ENCODE data around the gene CCDC91.

DNA sequence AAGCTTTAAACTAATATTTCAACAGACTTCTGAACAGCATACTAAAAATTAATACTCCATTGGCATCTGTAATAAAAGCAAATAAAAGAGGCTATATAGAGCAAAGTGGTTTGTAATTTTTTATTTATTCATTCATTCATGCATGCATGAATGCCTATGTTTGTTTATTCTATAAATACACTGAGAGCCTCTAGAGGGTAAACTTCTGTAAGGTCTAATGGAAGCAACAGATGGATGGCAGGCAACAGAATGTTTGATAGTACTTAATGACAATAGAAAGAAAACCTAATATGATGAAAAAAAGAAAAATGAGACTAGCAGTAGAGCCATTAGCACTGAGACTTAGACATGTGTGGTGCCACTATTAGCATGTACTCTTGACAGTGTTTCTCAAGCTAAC is 253.1 kb downstream of the CCDC91 start:
- no peak for TF ChIP-seq POLR2A (IDR thresholded peaks at IDR 0.05; ENCODE audit: low read depth, low read length)
- TF ChIP-seq POLR2AphosphoS5 (IDR thresholded peaks at IDR 0.05; ENCODE audit: low read depth, low read length) = no peak
